ENCODE data around the gene WDR83.

- no peak for TF ChIP-seq ZNF610 (tag by site-specific recombination; IDR thresholded peaks at IDR 0.05; ENCODE audit: borderline replicate concordance)
- TF ChIP-seq ZNF629 (tag by site-specific recombination; IDR thresholded peaks at IDR 0.05) = no peak
- no peak for TF ChIP-seq REST (tag by site-specific recombination; IDR thresholded peaks at IDR 0.05)
- TF ChIP-seq ZNF843 (tag by site-specific recombination; IDR thresholded peaks at IDR 0.05) = no peak
- TF ChIP-seq ZNF639 (tag by site-specific recombination; IDR thresholded peaks at IDR 0.05) = no peak
- no peak for TF ChIP-seq ZNF221 (tag by site-specific recombination; IDR thresholded peaks at IDR 0.05; ENCODE audit: borderline replicate concordance)
Observed at GRCh38 chr19:12708641-12709040, 42.0 kb downstream of the WDR83 start.

All from HEK293 (cell line).